SK-N-SH (cell line): Measurements from ENCODE around the gene SERPINH1. TPM values are rescaled to one million over a fixed set of nuclear protein-coding genes. Genes with fewer than 3 reads are reported as not detected.
A peak's percentile ranks its signal among the peaks of the same experiment; 100 is the strongest.

Source experiments
- CTCF ChIA-PET: fragments of 300-600, 350-600 bp; formaldehyde crosslinking; extraction: SDS; loops from one replicate; lab custom pipeline; 2021; lab: Yijun Ruan, JAX
- POLR2A ChIA-PET: fragments of 350-600 bp; sonication (Branson Sonifier 250); formaldehyde crosslinking; extraction: SDS; loops from one replicate; lab custom pipeline; 2020; ENCODE audit warnings: antibody characterized with exemption, inconsistent platforms; lab: Yijun Ruan, JAX
- DNase-seq: peaks from one replicate; pipeline ENCODE4 v3.0.0; 2012
- H2AFZ ChIP-seq: fragments of 200-600 bp; sonication (generic); 2 replicates; pipeline ENCODE4 v1.8.1; 2016; ENCODE audit warnings: antibody characterized with exemption, mild to moderate bottlenecking, low read depth
- H3F3A ChIP-seq: fragments of 200-600 bp; sonication (generic); replicated peaks from 2 replicates; pipeline ENCODE3; 2016; ENCODE audit warnings: antibody characterized with exemption, mild to moderate bottlenecking; ENCODE audit not compliant: insufficient read depth
- H3K27ac ChIP-seq, 2 experiments: fragments of 200-500 bp in 1 of 2; fragments of 200-600 bp in 1 of 2; sonication (Bioruptor generic) in 1 of 2; sonication (generic), shearing (Covaris generic) in 1 of 2; 2 replicates each; pipeline versions ENCODE4 v1.5.1 to v1.6.1; 2014 to 2016; ENCODE audit warnings: low read depth in 2 of 2, inconsistent platforms in 1 of 2, low read length in 1 of 2, mild to moderate bottlenecking in 1 of 2, mixed read lengths in 1 of 2
- H3K27me3 ChIP-seq: fragments of 200-600 bp; sonication (generic), shearing (Covaris generic); 2 replicates; pipeline ENCODE4 v1.6.1; 2016; ENCODE audit warnings: mixed run types; ENCODE audit not compliant: insufficient read depth
- H3K36me3 ChIP-seq, 2 experiments: fragments of 200-500 bp in 1 of 2; fragments of 200-600 bp in 1 of 2; sonication (Bioruptor generic) in 1 of 2; sonication (generic) in 1 of 2; replicated peaks in 1 of 2; 2 replicates each; pipeline versions ENCODE3 to v1.5.1; 2014 to 2016; ENCODE audit warnings: low read length in 1 of 2, mild to moderate bottlenecking in 1 of 2; ENCODE audit not compliant: insufficient read depth in 2 of 2, control insufficient read depth in 1 of 2
- H3K4me1 ChIP-seq, 2 experiments: fragments of 200-500 bp in 1 of 2; fragments of 200-600 bp in 1 of 2; sonication (Bioruptor generic) in 1 of 2; sonication (generic), shearing (Covaris generic) in 1 of 2; 2 replicates each; pipeline versions ENCODE4 v1.5.1 to v1.6.1; 2014 to 2016; ENCODE audit warnings: low read depth in 1 of 2, low read length in 1 of 2, mixed run types in 1 of 2; ENCODE audit not compliant: insufficient read depth in 2 of 2, control insufficient read depth in 1 of 2
- H3K4me2 ChIP-seq: fragments of 200-600 bp; sonication (generic), shearing (Covaris generic); 2 replicates; pipeline ENCODE4 v1.6.1; 2017; ENCODE audit warnings: mixed run types
- H3K4me3 ChIP-seq, 2 experiments: fragments of 200-500 bp in 1 of 2; fragments of 200-600 bp in 1 of 2; sonication (Bioruptor generic) in 1 of 2; sonication (generic), shearing (Covaris generic) in 1 of 2; 2 replicates each; pipeline versions ENCODE4 v1.5.1 to v1.8.1; 2014 to 2016; ENCODE audit warnings: low read depth in 2 of 2, inconsistent platforms in 1 of 2, low read length in 1 of 2, mild to moderate bottlenecking in 1 of 2, mixed read lengths in 1 of 2, moderate library complexity in 1 of 2
- H3K79me2 ChIP-seq: fragments of 200-600 bp; sonication (generic); 2 replicates; pipeline ENCODE4 v1.8.1; 2017; ENCODE audit warnings: mild to moderate bottlenecking; ENCODE audit not compliant: insufficient read depth
- H3K9ac ChIP-seq: fragments of 200-600 bp; sonication (generic); 2 replicates; pipeline ENCODE4 v1.6.1; 2017; ENCODE audit warnings: mixed run types
- H3K9me2 ChIP-seq: fragments of 200-600 bp; sonication (generic); 2 replicates; pipeline ENCODE4 v1.6.1; 2017; ENCODE audit warnings: mixed run types
- H3K9me3 ChIP-seq: fragments of 200-600 bp; sonication (generic); 2 replicates; pipeline ENCODE4 v1.6.1; 2017; ENCODE audit warnings: mixed run types, mild to moderate bottlenecking, moderate library complexity
- H4K20me1 ChIP-seq: fragments of 200-600 bp; sonication (generic); 2 replicates; pipeline ENCODE4 v1.6.1; 2017; ENCODE audit warnings: mild to moderate bottlenecking, mixed run types; ENCODE audit not compliant: insufficient read depth
- CTCF ChIP-seq: fragments of 200-600 bp; sonication (generic); IDR thresholded peaks from 2 replicates; pipeline ENCODE4 v1.6.1; 2017; ENCODE audit warnings: antibody characterized with exemption, mild to moderate bottlenecking, moderate library complexity
- EZH2phosphoT487 ChIP-seq: fragments of 200-600 bp; sonication (generic); IDR thresholded peaks from 2 replicates; pipeline ENCODE4 v1.6.1; 2017; ENCODE audit warnings: low read depth, mixed run types, mild to moderate bottlenecking, antibody characterized with exemption, moderate library complexity, borderline replicate concordance
- FOXJ3 ChIP-seq: sonication (generic); formaldehyde crosslinking; IDR thresholded peaks from 2 replicates; pipeline ENCODE4 v1.5.1; 2020; ENCODE audit warnings: mild to moderate bottlenecking, missing genetic modification reagents
- GATA2 ChIP-seq: sonication (generic); formaldehyde crosslinking; IDR thresholded peaks from 2 replicates; pipeline ENCODE4 v1.5.0; 2020; ENCODE audit warnings: mild to moderate bottlenecking, missing genetic modification reagents
- MEF2A ChIP-seq: IDR thresholded peaks from 2 replicates; pipeline ENCODE4 v1.4.0; 2012; ENCODE audit warnings: low read depth, borderline replicate concordance
- MXI1 ChIP-seq: IDR thresholded peaks from 2 replicates; pipeline ENCODE4 v1.6.1; 2012; ENCODE audit warnings: mild to moderate bottlenecking, low read depth, low read length, improper control_type of control experiment
- NFIC ChIP-seq: IDR thresholded peaks from 2 replicates; pipeline ENCODE4 v1.4.0; 2012; ENCODE audit warnings: borderline replicate concordance
- NRF1 ChIP-seq: IDR thresholded peaks from 2 replicates; pipeline ENCODE4 v1.6.1; 2012; ENCODE audit warnings: low read depth, mild to moderate bottlenecking, low read length
- POLR2AphosphoS5 ChIP-seq: IDR thresholded peaks from 2 replicates; pipeline ENCODE4 v1.6.1; 2012; ENCODE audit warnings: low read depth, low read length
- RAD21 ChIP-seq: IDR thresholded peaks from 2 replicates; pipeline ENCODE4 v1.6.1; 2012; ENCODE audit warnings: mild to moderate bottlenecking, low read length
- RXRA ChIP-seq: IDR thresholded peaks from 2 replicates; pipeline ENCODE4 v1.4.0; 2012; ENCODE audit warnings: low read depth, mild to moderate bottlenecking, borderline replicate concordance
- SIN3A ChIP-seq: IDR thresholded peaks from 2 replicates; pipeline ENCODE4 v1.6.1; 2012; ENCODE audit warnings: low read depth, mild to moderate bottlenecking, low read length, moderate library complexity, borderline replicate concordance
- TCF12 ChIP-seq: IDR thresholded peaks from 2 replicates; pipeline ENCODE4 v1.4.0; 2012
- USF1 ChIP-seq: IDR thresholded peaks from 2 replicates; pipeline ENCODE4 v1.4.0; 2012; ENCODE audit warnings: low read depth, borderline replicate concordance
- ZBTB33 ChIP-seq: IDR thresholded peaks from 2 replicates; pipeline ENCODE4 v1.4.0; 2012; ENCODE audit warnings: low read depth, borderline replicate concordance
- WGBS: methylation state at CpG from one replicate; pipeline ENCODE4 v1.1.6; 2017; ENCODE audit warnings: low lambda C conversion rate; 5-methylcytosine and 5-hydroxymethylcytosine counted together
- polyA plus RNA-seq, 3 experiments: library from polyadenylated mRNA; depleted of rRNA; stranded (reverse); fragments of >200 nt; gene quantifications; 2 replicates each; pipeline ENCODE4 v1.2.3, GENCODE V29; 2012

The SERPINH1 gene
- polyA plus RNA-seq, 1 of the 3 experiments (the other 2 are of a cell fraction) = 293 TPM

- H3F3A ChIP-seq = peaks cover 23% of the 10 kb centered on the region
- no peak overlapping the region for H3K4me3 ChIP-seq
- DNase-seq = no peak
- no peak overlapping the region for H2AFZ ChIP-seq
- H3K4me2 ChIP-seq = no peak overlapping the region
- no peak for TF ChIP-seq MEF2A
- no peak for TF ChIP-seq MXI1
- TF ChIP-seq POLR2AphosphoS5 = no peak
- no peak for TF ChIP-seq SIN3A
- no peak for TF ChIP-seq TCF12
- TF ChIP-seq CTCF = no peak
- TF ChIP-seq EZH2phosphoT487 = no peak
- no peak for TF ChIP-seq NFIC
- TF ChIP-seq ZBTB33 = no peak
- no peak for TF ChIP-seq GATA2
- WGBS = 80% methylated on average over 7 of the region's 8 CpGs
- no peaks in the 10 kb centered on the region for H3K9me3 ChIP-seq
- no peak overlapping the region for H3K27ac ChIP-seq
- peaks cover 0 to 5% of the 10 kb centered on the region in 2 experiments; a peak in 1 of 4 replicates for H3K4me1 ChIP-seq
- peaks cover 45 to 60% of the 10 kb centered on the region in 2 experiments for H3K36me3 ChIP-seq
- ChIA-PET CTCF (interaction anchor here (0.9 kb wide), 1 partner anchor 10 kb away, joined by 3 read pairs; no protein-coding TSS in a partner anchor), POLR2A (interaction anchor here (1.0 kb wide), 1 partner anchor 11 kb away, joined by 3 read pairs; no protein-coding TSS in a partner anchor)
- H3K9me2 ChIP-seq = no peaks in the 10 kb centered on the region
- peaks cover 10% of the 10 kb centered on the region for H3K79me2 ChIP-seq
- H4K20me1 ChIP-seq = peaks cover 19% of the 10 kb centered on the region
- no peak overlapping the region for H3K9ac ChIP-seq
- H3K27me3 ChIP-seq = no peaks in the 10 kb centered on the region
These were observed 10.7 kb downstream of the SERPINH1 start for GRCh38 chr11:75572744-75573143.

GRCh38 chr11:75574698-75575602, 12.9 kb downstream of the SERPINH1 start:
- no peak overlapping the region for H3K27ac ChIP-seq
- CTCF ChIA-PET = interaction anchor here (0.7 to 4.8 kb wide), 10 partner anchors 9 to 131 kb away, joined by 3 to 41 read pairs (median 6); partner anchors contain the start of gene SERPINH1
- TF ChIP-seq FOXJ3 (CRISPR knock-in tag) (no peak), RXRA (no peak), RAD21 (peak; percentile 44), CTCF (peak; percentile 43), NRF1 (no peak), USF1 (no peak)

More at GRCh38 chr11:75574698-75575602, 12.9 kb downstream of the SERPINH1 start:
- WGBS = 79% methylated on average over 9 of the region's 12 CpGs
- H3K4me3 ChIP-seq = no peak overlapping the region
- H3F3A ChIP-seq = peaks cover 18% of the 10 kb centered on the region
- no peaks in the 10 kb centered on the region for H3K9me2 ChIP-seq
- DNase-seq = peak; percentile 46
- H3K79me2 ChIP-seq = no peaks in the 10 kb centered on the region
- H3K4me2 ChIP-seq = no peak overlapping the region
- H4K20me1 ChIP-seq = peaks cover 5% of the 10 kb centered on the region; the same call in 1 of the 2 replicates
- no peaks in the 10 kb centered on the region for H3K27me3 ChIP-seq
- peaks cover 0 to 5% of the 10 kb centered on the region in 2 experiments; a peak in 1 of 4 replicates for H3K4me1 ChIP-seq
- POLR2A ChIA-PET = interaction anchor here (0.9 to 4.3 kb wide), 5 partner anchors 8 to 21 kb away, joined by 4 to 21 read pairs (median 7); partner anchors contain the start of gene SERPINH1
- no peaks in the 10 kb centered on the region for H3K9me3 ChIP-seq
- peaks cover 25 to 42% of the 10 kb centered on the region in 2 experiments for H3K36me3 ChIP-seq
- H3K9ac ChIP-seq = no peak overlapping the region
- no peak overlapping the region for H2AFZ ChIP-seq
